Renal cortex interstitium (tissue), 11 donors: ENCODE results near the gene ZNF557. TPM values are rescaled to one million over a fixed set of nuclear protein-coding genes. Genes with fewer than 3 reads are reported as not detected.

Experiments
- DNase-seq, 11 donors: peaks; one replicate each; pipeline ENCODE4 v3.0.0-alpha.2; 2013; ENCODE audit warnings: low read depth in 9 of 11, low spot score in 4 of 11; ENCODE audit errors: extremely low read depth in 1 of 11
- polyA plus RNA-seq, 3 donors: library from polyadenylated mRNA; unstranded; fragments of 120-200 nt; gene quantifications; one replicate each; pipeline ENCODE4 v1.2.1, GENCODE V29; 2013; ENCODE audit not compliant: insufficient read length in 3 of 3

Gene ZNF557
- polyA plus RNA-seq, 3 donors, result 7.7 to 8.6 (median 8.6) TPM

DNA sequence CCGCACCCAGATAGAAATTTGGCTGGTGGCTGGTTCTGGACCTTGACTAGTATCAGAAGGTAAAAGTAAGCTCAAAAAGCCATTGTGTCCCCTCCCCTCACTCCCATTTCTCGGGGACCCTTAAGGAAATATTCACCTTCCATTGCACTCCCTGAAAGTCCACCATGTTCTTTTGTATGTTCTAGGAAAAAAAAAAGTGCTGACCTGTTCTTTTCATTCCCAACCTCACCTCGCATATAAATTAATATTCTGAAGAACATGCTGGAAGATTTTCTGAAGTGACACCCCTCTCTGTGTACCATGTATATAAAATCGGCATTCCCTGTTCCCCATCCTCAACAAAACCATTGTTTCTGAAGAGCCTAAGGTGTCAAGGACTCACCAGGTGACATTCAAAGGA lies 43.2 kb downstream of the ZNF557 start:
- no peak for DNase-seq

DNA sequence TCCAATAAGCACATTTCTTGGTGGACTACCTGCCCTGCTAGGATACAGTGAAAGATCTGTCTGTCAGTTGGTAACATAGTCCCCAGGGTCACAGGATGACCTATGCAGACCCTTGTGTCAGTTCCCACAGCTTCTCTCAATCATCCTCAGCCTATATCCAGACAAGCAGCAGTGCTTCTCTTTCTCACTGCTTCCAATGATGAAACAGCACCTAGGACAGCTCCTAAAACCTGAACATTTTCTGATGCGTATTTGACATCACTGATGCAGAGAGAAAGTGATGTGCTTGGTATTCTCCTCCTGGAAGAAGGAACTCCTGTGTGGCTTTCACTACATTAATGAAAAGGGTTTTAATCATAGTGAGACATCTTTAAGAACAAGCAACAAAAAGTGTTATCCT lies 43.7 kb downstream of the ZNF557 start:
- no peak for DNase-seq

DNA sequence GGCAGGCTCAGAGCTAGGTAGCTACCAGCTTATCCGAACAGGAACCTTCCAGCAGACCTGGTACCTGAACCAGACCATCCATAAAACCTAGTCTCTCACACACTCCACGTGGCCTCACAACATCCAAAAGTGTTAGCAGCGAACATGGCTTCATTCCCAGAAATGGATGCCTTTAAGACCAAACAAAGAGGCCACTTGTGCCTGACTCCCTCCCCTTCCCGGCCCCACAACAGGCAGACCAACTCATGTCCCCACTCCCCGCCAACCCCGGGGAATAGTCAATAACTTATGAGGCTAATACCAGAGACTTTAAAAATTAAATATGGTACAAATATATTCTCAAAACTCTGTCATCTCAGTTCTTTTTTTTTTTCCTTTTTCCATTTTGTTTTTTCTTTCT lies 46.2 kb downstream of the ZNF557 start:
- no peak for DNase-seq

DNA sequence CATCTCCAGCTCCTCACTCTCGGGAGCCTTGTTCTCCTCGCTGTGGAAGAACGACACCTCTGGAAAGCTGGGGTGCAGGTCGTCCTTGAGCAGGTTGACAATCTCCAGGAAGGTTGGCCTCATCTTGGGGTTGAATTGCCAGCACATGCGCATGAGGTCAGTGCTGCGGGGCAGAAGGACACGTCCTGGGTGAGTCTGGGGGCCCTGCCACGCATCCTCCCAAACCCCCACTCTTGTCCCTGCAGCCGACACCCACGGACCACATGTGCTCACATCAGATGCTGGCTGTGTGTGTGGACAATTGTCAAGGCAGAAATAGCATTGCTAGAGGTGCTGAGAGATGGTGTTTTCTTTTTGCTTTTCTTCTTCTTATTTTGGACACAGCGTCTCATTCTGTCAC lies 47.7 kb downstream of the ZNF557 start:
- no peak for DNase-seq

DNA sequence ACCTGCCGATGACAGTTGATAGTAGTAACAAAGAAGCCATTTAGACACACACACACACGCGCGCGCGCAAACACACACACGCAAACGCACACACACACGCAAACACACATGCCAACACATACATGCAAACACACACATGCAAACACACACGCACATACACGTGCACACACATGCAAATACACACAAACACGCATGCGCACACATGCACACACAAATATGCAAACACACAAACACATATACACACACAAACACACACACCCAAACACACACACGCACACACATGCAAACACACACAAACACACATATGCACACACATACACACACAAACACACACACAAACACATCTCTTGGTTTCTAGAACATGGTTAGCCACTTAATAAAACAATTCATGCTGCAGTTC lies 50.1 kb downstream of the ZNF557 start:
- no peak for DNase-seq

DNA sequence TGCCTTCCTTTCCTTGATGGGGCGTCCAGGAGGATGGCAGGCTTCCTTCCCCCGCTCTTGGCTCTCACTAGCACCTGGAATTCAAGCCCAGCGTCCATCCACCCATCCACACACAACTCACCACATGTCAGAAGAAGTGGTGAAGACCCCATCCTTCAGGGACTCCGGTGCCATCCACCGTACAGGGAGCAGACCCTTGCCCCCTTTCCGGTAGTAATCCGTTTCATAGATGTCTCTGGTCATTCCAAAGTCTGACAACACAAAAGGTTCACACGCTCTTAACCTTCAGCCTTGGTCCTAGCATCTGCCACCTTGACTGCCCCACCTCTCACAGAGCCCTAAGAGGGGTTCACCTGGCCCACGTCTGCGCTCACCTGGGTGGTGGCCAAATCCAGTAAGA lies 51.0 kb downstream of the ZNF557 start:
- DNase-seq, result no peak

DNA sequence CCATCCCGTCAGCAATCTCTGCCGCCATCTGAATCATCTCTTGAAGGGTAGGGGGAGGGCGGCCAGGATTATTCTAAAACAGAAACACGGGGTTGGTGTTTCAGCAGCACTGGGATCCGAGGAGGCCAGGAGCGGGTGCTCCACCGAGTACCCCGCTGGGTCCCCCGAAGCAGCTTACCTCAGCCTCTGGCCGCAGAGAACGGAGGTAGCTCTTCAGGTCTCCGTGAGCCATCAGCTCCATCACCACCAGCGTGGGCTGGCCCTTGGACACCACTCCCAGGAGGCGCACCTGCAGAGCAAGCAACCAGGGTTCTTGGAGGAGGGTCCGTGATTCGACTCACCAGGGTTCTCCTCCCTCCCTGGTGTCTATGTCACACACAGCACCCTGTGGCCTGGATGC lies 53.2 kb downstream of the ZNF557 start:
- no peak for DNase-seq

DNA sequence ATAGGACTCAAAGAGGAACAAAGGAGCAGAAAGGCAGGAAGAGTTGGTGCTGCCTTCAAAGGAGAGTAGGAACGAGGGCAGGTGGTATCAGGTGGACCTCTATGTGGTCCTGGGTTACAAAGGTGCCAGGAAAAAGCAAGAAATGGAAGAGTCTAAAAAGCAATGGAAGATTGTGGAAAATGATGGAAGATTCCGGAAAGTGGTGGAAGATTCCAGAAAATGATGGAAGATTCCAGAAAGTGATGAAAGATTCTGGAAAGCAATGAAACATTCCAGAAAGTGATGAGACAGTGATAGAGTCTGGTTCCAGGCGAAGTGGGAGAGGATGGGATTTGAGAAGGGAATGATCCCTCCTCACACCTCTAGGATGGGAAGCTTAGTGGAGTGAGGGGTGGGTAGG lies 55.3 kb downstream of the ZNF557 start:
- DNase-seq, result no peak

DNA sequence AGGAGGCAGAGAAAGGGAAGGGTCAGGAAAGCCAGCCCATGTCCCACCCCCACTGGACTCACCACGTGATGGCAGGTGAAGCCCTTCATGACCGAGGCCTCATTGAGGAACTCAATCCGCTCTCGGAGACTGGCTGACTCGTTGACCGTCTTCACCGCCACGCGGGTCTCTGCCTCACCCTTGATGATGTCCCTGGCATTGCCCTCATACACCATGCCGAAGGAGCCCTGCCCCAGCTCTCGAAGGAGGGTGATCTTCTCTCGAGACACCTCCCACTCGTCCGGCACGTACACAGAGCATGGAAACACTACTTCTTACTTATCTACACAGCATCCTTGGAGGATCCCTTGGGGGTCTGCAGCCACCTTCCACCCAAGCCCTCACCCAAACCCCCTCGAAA lies 55.7 kb downstream of the ZNF557 start:
- DNase-seq, result no peak

DNA sequence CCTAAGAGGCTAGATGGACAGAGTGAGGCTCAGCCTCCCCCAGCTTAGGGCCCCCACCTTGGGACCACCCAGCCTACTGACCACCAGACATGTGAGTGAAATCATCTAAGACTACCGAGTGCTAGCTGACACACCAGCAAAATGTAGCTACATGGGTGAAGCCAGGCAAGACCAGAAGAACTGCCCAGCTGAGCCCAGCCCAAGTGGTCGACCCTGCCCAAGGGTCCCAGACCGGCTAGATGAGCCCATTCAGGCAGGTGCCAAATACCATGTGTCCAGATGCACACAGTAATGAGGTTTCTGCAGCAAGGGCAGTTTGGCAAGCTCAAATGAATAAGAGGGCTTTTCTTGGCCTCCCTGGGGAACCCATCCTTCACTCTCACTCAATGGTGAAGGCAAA lies 56.6 kb downstream of the ZNF557 start:
- DNase-seq, result no peak

DNA sequence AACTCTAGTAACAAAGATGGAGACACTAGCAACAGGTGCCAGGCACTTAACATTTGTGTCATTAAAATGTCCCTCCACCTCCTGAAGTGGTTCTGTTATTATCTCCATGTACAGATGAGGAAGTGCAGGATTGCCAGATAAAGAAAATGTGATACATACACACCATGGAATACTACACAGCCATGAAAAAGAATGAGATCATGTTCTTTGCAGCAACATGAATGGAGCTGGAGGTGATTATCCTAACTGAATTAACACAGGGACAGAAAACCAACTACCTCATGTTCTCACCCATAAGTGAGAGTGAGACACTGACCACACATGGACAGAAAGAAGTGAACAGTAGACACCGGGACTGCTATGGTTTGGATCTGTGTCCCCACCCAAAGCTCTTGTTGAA lies 60.5 kb downstream of the ZNF557 start:
- DNase-seq, result no peak

DNA sequence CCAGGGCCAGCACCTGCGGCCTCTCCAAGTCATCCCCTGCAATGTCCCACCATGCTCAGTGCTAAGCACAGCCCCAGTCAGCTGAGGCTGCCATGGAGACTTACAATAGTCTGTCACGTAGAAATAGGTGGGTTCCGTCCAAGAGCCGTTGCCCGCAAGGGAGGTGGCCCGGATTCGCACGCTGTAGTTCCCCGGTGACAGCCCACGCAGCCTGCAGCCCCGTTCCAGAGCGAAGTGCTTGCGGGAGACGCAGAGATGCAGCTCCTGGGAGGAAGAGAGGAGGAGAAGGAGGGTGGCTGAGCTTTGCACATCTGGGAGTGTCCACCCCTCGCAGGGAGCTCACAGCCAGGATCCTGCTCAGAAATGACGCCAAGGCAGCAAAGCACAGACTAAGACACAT lies 62.6 kb downstream of the ZNF557 start:
- DNase-seq, result no peak

DNA sequence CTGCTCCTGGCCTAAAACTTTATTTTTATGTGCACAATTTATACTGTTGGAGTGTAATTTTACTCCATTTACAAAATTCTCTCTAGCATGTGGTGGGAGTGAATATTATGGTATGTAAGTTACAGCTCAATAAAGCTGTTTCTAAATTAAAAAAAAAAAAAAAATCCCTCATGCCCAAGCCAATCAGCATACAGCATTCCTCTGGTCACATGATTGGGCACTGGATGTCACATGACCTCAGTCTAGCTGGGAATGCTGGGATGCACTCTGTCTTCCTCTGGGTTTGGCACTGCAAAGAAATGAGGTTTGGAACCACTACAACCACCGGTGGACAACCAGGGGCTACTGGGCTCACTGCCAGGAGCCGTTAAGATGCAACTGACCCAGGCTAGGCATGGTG lies 67.6 kb downstream of the ZNF557 start:
- DNase-seq, result no peak

Other genes starting within 250 kb of the ZNF557 start
- under 1 TPM; 0.04 to 0.44 (median 0.06) TPM for gene ADGRE1, start 182.1 kb upstream of the ZNF557 start, polyA plus RNA-seq
- gene MBD3L2B, start 48.3 kb upstream of the ZNF557 start, polyA plus RNA-seq, result not detected
- gene MBD3L5, start 39.1 kb upstream of the ZNF557 start, polyA plus RNA-seq, result not detected
- gene MBD3L4, start 29.5 kb upstream of the ZNF557 start, polyA plus RNA-seq, result not detected
- gene MBD3L2, start 20.4 kb upstream of the ZNF557 start, polyA plus RNA-seq, result not detected
- gene MBD3L3, start 11.0 kb upstream of the ZNF557 start, polyA plus RNA-seq, result not detected
- 10 to 100 TPM; 26.6 to 37.0 (median 31.9) TPM for gene INSR, start 224.7 kb downstream of the ZNF557 start, polyA plus RNA-seq